ENCODE data around the gene SMURF1.

SMURF1 gene

GRCh38 chr7:99141334-99141733 is 2.6 kb downstream of the SMURF1 start:
- DNase-seq = no peak

- DNase-seq = no peak
These were observed 3.1 kb downstream of the SMURF1 start for GRCh38 chr7:99140813-99141212.

GRCh38 chr7:99139036-99139435 is 4.9 kb downstream of the SMURF1 start:
- DNase-seq = peak; percentile 46

- DNase-seq = peak; percentile 66
These were observed 6.3 kb downstream of the SMURF1 start for GRCh38 chr7:99137411-99138180.

GRCh38 chr7:99135938-99136337 is 8.0 kb downstream of the SMURF1 start:
- DNase-seq = no peak

GRCh38 chr7:99133766-99134564 is 9.9 kb downstream of the SMURF1 start:
- DNase-seq = no peak

- peak; percentile 74 for DNase-seq
These were observed 11.2 kb downstream of the SMURF1 start for GRCh38 chr7:99132595-99133321.

- no peak for DNase-seq
These were observed 12.6 kb downstream of the SMURF1 start for GRCh38 chr7:99131290-99131689.

- DNase-seq = no peak
These were observed 14.4 kb downstream of the SMURF1 start for GRCh38 chr7:99129536-99129935.

- DNase-seq = no peak
These were observed 14.9 kb downstream of the SMURF1 start for GRCh38 chr7:99129001-99129400.

GRCh38 chr7:99128076-99128950 is 15.6 kb downstream of the SMURF1 start:
- DNase-seq = no peak

GRCh38 chr7:99127636-99128035 is 16.3 kb downstream of the SMURF1 start:
- DNase-seq = peak; percentile 57

- no peak for DNase-seq
These were observed 16.9 kb downstream of the SMURF1 start for GRCh38 chr7:99126921-99127553.

- no peak for DNase-seq
These were observed 18.4 kb downstream of the SMURF1 start for GRCh38 chr7:99125505-99125865.

- DNase-seq = no peak
These were observed 19.0 kb downstream of the SMURF1 start for GRCh38 chr7:99124751-99125504.

GRCh38 chr7:99124236-99124635 is 19.7 kb downstream of the SMURF1 start:
- no peak for DNase-seq

- peak; percentile 39 for DNase-seq
These were observed 20.3 kb downstream of the SMURF1 start for GRCh38 chr7:99123571-99124033.

- DNase-seq = no peak
These were observed 21.1 kb downstream of the SMURF1 start for GRCh38 chr7:99122762-99123161.

- peak; percentile 30 for DNase-seq
These were observed 22.3 kb downstream of the SMURF1 start for GRCh38 chr7:99121496-99122021.

- DNase-seq = no peak
These were observed 23.0 kb downstream of the SMURF1 start for GRCh38 chr7:99120916-99121315.

- no peak for DNase-seq
These were observed 23.4 kb downstream of the SMURF1 start for GRCh38 chr7:99120501-99120900.

All from HCEC 1CT (cell line).